GM21423 (cell line): ENCODE measurements around the gene COX10.

Source experiments
- ATAC-seq: cut with Tn5 transposase; IDR thresholded peaks from one replicate; pipeline ENCODE4 v1.9.1; 2021; ENCODE audit warnings: mild to moderate bottlenecking, moderate library complexity; ENCODE audit not compliant: unreplicated experiment

COX10 gene

GRCh38 chr17:14245002-14245401 is 175.7 kb downstream of the COX10 start:
- ATAC-seq = no peak

- no peak for ATAC-seq
These were observed 176.3 kb downstream of the COX10 start for GRCh38 chr17:14245629-14246028.
